Mammary epithelial cell (primary cell): ENCODE data around the gene TFCP2L1.

Experiments
- EZH2 ChIP-seq: IDR thresholded peaks from 2 replicates; pipeline ENCODE4 v1.6.1; 2012; ENCODE audit warnings: low read length, inconsistent platforms, borderline replicate concordance
- TF ChIP-seq, protein P1 (sequence below), 2 donors: IDR thresholded peaks in 1 of 2; conservative IDR thresholded peaks in 1 of 2; 2 replicates each; pipeline ENCODE4 v1.5.1; 2011 to 2012; ENCODE audit warnings: inconsistent platforms in 2 of 2, low read length in 2 of 2, mild to moderate bottlenecking in 2 of 2, control low read depth in 1 of 2, low read depth in 1 of 2; ENCODE audit not compliant: insufficient read depth in 1 of 2; ENCODE audit errors: extremely low read depth in 1 of 2

DNA sequence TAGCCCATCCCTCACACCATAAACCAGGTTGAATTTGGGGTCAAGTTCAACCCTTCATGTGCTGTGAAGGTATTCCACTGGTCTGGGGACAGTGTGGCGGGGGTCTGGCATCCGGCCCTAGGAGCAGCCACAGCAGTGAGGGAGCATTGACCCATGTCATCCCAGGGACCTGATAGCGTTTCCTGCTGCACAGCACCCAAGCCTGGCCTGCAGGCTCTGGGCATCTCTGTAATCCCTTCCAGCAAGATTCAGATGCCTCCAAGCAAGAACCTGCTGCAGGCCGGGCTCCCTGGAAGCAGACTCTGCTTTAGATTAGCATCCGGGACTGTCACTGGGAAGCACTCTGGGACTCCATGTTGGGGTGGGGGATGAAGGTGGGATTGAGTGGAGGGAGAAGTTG, 90.4 kb downstream of the TFCP2L1 start:
- TF ChIP-seq, protein P1, sequence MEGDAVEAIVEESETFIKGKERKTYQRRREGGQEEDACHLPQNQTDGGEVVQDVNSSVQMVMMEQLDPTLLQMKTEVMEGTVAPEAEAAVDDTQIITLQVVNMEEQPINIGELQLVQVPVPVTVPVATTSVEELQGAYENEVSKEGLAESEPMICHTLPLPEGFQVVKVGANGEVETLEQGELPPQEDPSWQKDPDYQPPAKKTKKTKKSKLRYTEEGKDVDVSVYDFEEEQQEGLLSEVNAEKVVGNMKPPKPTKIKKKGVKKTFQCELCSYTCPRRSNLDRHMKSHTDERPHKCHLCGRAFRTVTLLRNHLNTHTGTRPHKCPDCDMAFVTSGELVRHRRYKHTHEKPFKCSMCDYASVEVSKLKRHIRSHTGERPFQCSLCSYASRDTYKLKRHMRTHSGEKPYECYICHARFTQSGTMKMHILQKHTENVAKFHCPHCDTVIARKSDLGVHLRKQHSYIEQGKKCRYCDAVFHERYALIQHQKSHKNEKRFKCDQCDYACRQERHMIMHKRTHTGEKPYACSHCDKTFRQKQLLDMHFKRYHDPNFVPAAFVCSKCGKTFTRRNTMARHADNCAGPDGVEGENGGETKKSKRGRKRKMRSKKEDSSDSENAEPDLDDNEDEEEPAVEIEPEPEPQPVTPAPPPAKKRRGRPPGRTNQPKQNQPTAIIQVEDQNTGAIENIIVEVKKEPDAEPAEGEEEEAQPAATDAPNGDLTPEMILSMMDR (conservative IDR thresholded peaks at IDR 0.05 in 1 of 2, IDR thresholded peaks at IDR 0.05 in 1 of 2; ENCODE audit: extremely low read depth in 1 of 2, insufficient read depth in 1 of 2, low read depth in 1 of 2, low read length in 2 of 2): no peak
- TF ChIP-seq EZH2: no peak
